ENCODE data around the gene PSMB3. TPM values are rescaled to one million over a fixed set of nuclear protein-coding genes. Genes with fewer than 3 reads are reported as not detected.

The PSMB3 gene
- total and polyA plus RNA-seq, 2 donors from 2014 or later = 156 to 347 TPM

- Histone ChIP-seq H3K27ac (ENCODE audit: low read depth in 2 of 2, low read length in 2 of 2) (peak overlapping the region; percentile 88 to 96), H3K9me3 (ENCODE audit: control insufficient read depth in 2 of 3, insufficient read depth in 1 of 3, low read length in 3 of 3) (no peaks in the 10 kb centered on the region), H3K27me3 (ENCODE audit: control insufficient read depth, insufficient read depth, low read length) (no peaks in the 10 kb centered on the region), H3K4me3 (ENCODE audit: low read length in 3 of 3) (peak overlapping the region in 2 of 3 donors; percentile 57 to 100), H3K36me3 (ENCODE audit: control insufficient read depth in 2 of 3, insufficient read depth in 3 of 3, low read length in 3 of 3) (peaks cover 0 to 4% (median 0%) of the 10 kb centered on the region in 3 donors), H3K9ac (ENCODE audit: low read length in 3 of 3) (peak overlapping the region in 1 of 3 donors; percentile 82), H3K4me1 (ENCODE audit: control insufficient read depth in 2 of 3, insufficient read depth in 2 of 3, low read depth in 1 of 3, low read length in 3 of 3) (peaks cover 0 to 45% (median 17%) of the 10 kb centered on the region in 3 donors)
- intact Hi-C loops (cut with DNase I) = no loop called here
- TF ChIP-seq, protein P1, sequence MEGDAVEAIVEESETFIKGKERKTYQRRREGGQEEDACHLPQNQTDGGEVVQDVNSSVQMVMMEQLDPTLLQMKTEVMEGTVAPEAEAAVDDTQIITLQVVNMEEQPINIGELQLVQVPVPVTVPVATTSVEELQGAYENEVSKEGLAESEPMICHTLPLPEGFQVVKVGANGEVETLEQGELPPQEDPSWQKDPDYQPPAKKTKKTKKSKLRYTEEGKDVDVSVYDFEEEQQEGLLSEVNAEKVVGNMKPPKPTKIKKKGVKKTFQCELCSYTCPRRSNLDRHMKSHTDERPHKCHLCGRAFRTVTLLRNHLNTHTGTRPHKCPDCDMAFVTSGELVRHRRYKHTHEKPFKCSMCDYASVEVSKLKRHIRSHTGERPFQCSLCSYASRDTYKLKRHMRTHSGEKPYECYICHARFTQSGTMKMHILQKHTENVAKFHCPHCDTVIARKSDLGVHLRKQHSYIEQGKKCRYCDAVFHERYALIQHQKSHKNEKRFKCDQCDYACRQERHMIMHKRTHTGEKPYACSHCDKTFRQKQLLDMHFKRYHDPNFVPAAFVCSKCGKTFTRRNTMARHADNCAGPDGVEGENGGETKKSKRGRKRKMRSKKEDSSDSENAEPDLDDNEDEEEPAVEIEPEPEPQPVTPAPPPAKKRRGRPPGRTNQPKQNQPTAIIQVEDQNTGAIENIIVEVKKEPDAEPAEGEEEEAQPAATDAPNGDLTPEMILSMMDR (IDR thresholded peaks at IDR 0.05; ENCODE audit: borderline replicate concordance, extremely low read depth, insufficient read depth) = no peak
- FAIRE-seq = no peak
- peak in 3 of 5 donors; percentile 34 to 62 (median 49) for DNase-seq
These were observed 2.0 kb upstream of the PSMB3 start for GRCh38 chr17:38750312-38751121.

DNA sequence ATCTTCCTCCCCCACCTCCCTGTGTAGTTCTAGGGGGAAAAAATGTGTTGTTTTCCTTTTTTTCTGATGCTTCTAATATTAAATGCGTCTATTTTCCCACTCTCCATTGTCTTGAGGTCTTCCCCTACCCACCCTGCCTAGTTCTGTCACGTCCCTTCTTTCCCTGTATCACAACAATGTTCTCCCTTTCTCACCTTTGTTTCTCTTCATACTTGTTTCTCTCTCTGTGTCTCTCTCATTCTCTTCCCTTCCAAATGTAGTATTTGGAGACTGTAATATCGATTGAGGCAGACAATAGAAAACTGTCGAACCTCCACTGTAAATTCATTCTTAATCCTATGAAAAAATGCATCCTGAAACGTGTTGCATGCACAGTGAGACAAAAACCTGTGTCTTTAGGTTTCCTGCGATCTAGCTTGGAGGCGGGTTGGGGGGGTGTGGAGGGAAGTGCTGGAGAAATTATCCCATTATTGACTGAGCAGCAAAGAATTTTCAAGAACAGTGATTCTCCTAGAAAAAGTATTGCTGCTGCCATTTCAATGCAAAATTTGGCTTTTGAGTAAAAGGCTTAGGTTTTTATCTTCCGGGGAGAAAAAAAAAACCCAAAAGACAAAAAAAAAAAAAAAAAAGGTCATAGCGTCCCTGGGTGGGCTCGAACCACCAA, 1.3 kb upstream of the PSMB3 start:
- peak overlapping the region; percentile 44 to 100 (median 57) for H3K4me3 ChIP-seq (ENCODE audit: low read length in 3 of 3)
- H3K36me3 ChIP-seq (ENCODE audit: control insufficient read depth in 2 of 3, insufficient read depth in 3 of 3, low read length in 3 of 3) = peaks cover 0 to 10% (median 6%) of the 10 kb centered on the region in 3 donors
- DNase-seq (no peak), FAIRE-seq (no peak)
- H3K27me3 ChIP-seq (ENCODE audit: control insufficient read depth, insufficient read depth, low read length) = no peaks in the 10 kb centered on the region
- no peaks in the 10 kb centered on the region for H3K9me3 ChIP-seq (ENCODE audit: control insufficient read depth in 2 of 3, insufficient read depth in 1 of 3, low read length in 3 of 3)
- intact Hi-C loops (cut with DNase I) = no loop called here
- H3K9ac ChIP-seq (ENCODE audit: low read length in 3 of 3) = peak overlapping the region in 2 of 3 donors; percentile 2 to 4
- TF ChIP-seq, protein P1 (IDR thresholded peaks at IDR 0.05; ENCODE audit: borderline replicate concordance, extremely low read depth, insufficient read depth) = no peak
- peaks cover 0 to 38% (median 17%) of the 10 kb centered on the region in 3 donors for H3K4me1 ChIP-seq (ENCODE audit: control insufficient read depth in 2 of 3, insufficient read depth in 2 of 3, low read depth in 1 of 3, low read length in 3 of 3)
- H3K27ac ChIP-seq (ENCODE audit: low read depth in 2 of 2, low read length in 2 of 2) = peak overlapping the region; percentile 23 to 96

GRCh38 chr17:38751808-38752307, 683 bp upstream of the PSMB3 start:
- H3K4me3 ChIP-seq (ENCODE audit: low read length in 3 of 3) = peak overlapping the region; percentile 93 to 100 (median 98)
- DNase-seq (peak; percentile 90 to 95 (median 94)), FAIRE-seq (no peak)
- peak overlapping the region; percentile 81 to 96 for H3K27ac ChIP-seq (ENCODE audit: low read depth in 2 of 2, low read length in 2 of 2)
- H3K36me3 ChIP-seq (ENCODE audit: control insufficient read depth in 2 of 3, insufficient read depth in 3 of 3, low read length in 3 of 3) = peaks cover 0 to 10% (median 8%) of the 10 kb centered on the region in 3 donors
- H3K9me3 ChIP-seq (ENCODE audit: control insufficient read depth in 2 of 3, insufficient read depth in 1 of 3, low read length in 3 of 3) = no peaks in the 10 kb centered on the region
- peak overlapping the region; percentile 76 to 96 (median 86) for H3K9ac ChIP-seq (ENCODE audit: low read length in 3 of 3)
- intact Hi-C loops (cut with DNase I) = no loop called here
- TF ChIP-seq, protein P1 (IDR thresholded peaks at IDR 0.05; ENCODE audit: borderline replicate concordance, extremely low read depth, insufficient read depth) = no peak
- peaks cover 0 to 32% (median 12%) of the 10 kb centered on the region in 3 donors for H3K4me1 ChIP-seq (ENCODE audit: control insufficient read depth in 2 of 3, insufficient read depth in 2 of 3, low read depth in 1 of 3, low read length in 3 of 3)
- H3K27me3 ChIP-seq (ENCODE audit: control insufficient read depth, insufficient read depth, low read length) = no peaks in the 10 kb centered on the region
